NCI-H146 (cell line): ENCODE measurements around the gene CEP162.
"Not testable (repeated sequence)": the region's sequence is repeated elsewhere in the genome, so short reads cannot be mapped to it uniquely, and the experiment has no call there.

Experiments used
- DNase-seq: peaks from one replicate; lab custom pipeline; 2025; lab: John Stamatoyannopoulos, UW

The CEP162 gene

DNA sequence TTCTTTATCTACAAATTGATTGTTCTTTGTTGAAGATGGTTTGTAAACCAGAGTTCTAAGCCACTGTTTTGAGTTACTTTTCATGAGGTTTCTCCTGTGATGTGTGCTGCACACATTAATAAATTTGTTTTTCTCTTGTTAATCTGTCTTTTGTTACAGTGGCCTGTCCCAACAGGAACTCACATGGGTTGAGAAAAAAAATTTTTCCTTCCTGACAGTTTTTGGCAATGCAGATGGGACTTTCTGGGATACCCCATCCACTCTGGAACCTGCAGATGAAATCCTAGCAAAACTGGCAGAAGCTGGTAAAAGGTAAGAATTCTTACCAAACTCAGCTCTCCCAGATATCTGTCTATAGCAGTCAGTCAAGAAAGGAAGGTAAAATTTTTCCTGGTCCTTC is 88.1 kb downstream of the CEP162 start:
- no peak for DNase-seq

DNA sequence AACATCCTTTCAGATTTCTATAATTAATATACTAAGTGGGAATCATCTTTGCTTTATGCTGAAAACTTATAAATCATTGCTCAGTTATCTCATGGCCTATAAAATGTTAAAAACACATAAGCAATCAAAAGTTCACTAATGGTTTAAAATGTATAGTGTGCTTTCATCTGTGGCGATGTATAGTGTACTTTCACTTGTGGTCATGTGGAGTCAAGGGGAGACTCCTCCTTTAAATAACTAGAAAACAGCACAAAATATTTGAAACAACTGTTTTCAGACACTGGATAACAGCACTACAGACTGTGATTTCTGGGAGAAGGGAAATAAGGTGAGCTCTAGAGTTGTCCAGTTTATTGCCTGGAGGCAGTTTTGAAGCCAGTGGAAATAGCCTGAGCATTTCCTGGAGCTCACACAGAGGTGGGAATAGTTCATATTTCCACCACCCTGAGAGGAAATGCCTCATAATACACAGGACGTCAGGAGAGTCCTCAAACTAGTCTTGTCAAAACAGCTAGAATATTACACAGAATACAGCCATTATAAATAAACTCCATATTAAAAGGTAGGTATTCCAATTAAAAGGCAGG is 89.4 kb downstream of the CEP162 start:
- DNase-seq = no peak

DNA sequence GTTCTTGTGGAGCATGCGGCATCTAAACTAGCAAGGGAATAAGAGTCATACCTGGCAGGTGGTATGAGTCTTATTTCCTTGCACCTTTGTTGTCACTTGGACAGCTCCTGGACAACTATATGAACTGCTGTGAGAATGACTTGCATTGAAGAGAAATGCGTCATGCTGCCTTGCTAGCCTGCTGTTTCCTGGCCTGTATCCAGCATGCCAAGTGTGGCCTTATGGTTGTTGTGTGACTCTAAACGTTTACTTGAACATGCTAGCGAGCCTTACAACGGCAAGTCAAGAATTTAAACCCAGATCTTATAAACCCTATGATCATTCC is 90.4 kb downstream of the CEP162 start:
- peak; percentile 20 for DNase-seq

DNA sequence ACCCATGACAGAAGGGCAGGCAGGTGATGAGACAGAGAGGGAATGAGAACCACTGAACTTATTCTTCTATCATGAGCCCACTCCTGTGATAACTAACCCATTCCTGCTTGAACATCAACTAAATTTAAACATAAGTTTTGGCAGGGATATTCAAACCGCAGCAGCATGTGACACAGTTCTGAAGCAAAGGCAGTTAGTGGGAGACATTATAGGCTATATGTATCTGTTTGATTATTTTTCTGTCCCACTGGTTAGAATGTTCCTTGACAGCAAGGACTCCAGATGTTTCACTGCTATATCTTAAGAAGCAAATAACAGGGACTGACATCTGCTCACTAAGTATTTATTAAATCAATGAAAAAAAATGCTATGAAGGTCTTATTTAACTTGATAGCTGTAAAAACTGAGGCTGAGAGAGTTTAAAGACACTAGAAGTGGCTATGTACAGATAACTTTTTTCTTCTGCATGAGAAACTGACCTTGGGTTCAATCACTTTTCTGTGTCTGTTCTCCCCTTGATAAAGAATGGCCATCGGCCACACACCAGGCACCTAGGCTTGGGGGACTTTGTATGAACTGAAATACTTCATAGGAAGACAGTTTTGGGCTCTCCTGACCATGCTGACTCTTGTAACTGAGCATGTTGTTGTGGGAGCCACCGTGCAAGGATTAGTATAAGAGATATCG is 90.9 kb downstream of the CEP162 start:
- DNase-seq = no peak

DNA sequence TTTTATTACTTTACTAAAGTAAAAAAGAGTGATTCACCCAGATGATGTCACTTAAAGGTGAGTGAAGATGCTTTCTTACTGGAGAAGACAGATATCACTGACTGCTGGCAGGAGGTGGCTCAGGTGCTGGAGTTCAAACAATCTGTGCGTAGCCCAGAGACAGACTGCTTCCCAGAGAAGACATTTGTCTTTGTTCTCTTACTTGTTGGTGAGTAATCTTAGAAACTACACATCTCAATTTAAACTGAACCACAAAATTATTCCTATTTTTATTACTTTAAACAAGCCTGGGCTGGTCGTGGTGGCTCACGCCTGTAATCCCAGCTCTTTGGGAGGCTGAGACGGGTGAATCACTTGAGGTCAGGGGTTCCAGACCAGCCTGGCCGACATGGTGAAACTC is 92.2 kb downstream of the CEP162 start:
- no peak for DNase-seq

DNA sequence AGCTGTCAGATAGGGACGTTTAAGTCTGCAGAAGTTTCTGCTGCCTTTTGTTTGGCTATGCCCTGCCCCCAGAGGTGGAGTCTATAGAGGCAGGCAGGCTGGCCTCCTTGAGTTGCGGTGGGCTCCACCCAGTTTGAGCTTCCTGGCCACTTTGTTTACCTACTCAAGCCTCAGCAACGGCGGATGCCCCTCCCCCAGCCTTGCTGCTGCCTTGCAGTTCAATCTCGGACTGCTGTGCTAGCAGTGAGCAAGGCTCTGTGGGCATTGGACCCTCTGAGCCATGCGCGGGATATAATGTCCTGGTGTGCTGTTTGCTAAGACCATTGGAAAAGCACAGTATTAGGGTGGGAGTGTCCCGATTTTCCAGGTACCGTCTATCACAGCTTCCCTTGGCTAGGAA is 94.1 kb downstream of the CEP162 start:
- not testable (repeated sequence) for DNase-seq

DNA sequence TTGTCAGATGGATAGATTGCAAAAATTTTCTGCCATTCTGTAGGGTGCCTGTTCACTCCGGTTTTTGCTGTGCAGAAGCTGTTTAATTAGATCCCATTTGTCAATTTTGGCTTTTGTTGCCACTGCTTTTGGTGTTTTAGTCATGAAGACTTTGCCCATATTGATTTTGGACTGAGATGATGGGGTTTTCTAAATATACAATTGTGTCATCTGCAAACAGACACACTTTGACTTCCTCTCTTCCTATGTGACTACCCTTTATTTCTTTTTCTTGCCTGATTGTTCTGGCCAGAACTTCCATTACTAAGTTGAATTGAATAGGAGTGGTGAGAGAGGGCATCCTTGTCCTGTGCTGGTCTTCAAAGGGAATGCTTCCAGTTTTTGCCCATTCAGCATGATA is 97.9 kb downstream of the CEP162 start:
- DNase-seq = not testable (repeated sequence)

DNA sequence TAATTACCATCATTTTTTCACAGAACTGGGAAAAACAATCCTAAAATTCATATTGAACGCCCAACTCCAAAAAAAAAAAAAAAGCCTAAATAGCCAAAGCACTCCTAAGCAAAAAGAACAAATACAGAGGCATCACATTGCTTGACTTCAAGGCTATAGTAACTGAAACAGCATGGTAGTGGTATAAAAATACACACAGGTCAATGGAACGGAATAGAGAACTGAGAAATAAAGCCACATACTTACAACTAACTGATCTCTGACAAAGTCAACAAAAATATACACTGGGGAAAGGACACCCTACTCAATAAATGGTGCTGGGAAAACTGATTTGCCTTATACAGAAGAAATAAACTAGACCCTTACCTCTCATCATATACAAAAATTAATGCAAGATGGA is 104.3 kb downstream of the CEP162 start:
- no peak for DNase-seq

DNA sequence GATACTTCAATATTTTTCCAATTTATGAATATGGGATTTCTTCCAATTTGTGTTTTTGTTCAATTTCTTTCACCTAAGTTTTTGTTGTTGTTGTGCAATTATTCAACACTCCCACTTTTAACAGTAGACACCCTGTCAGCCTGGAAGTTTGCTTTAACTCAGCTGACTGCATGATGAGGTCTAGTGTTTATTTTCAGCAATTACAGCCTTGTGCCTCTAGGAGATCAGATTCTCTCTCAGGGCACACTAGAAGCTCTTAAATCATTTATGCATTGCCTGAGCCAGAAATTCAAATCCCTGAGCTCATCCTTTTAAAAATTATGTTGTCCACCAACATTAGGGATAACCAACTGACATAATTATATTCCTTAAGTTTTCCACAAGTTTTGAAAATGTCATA is 108.2 kb downstream of the CEP162 start:
- DNase-seq = no peak

DNA sequence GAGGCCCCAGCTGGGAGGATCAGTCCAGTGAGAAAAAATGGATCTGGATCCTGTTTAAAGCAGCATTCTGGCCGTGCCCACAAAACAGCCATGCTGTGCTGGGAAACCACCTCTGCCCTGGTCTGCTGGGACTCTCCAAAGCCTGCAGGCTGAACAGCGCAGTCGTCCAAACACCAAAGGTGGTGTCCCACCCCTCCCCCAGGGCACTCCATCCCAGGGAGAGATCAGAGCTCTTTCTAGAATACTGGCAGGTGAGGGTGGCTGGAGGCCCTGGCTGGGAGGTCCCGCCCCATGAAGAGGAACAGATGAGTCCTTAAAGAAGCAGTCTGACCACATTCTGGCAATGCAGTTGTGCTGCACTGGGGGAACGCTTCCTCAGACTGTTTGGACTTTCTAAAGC is 109.3 kb downstream of the CEP162 start:
- DNase-seq = no peak

DNA sequence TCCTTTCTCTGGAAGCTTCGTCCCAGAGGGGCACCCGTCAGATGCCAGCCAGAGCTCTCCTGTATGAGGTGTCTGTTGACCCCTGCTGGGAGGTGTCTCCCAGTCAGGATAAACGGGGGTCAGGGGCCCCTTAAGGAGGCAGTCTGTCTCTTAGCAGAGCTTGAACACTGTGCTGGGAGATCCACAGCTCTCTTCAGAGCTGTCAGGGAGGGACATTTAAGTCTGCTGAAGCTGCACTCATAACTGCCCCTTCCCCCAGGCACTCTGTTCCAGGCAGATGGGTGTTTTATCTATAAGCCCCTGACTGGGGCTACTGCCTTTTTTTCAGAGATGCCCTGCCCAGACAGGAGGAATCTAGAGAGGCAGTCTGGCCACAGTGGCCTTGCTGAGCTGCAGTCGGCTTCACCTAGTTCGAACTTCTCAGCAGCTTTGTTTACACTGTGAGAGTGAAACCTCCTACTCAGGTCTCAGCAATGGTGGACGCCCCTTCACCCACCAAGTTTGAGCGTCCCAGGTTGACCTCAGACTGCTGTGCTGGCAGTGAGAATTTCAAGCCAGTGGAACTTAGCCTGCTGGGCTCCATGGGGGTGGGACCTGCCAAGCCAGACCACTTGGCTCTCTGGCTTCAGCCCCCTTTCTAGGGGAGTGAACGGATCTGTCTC is 112.4 kb downstream of the CEP162 start:
- DNase-seq = not testable (repeated sequence)

DNA sequence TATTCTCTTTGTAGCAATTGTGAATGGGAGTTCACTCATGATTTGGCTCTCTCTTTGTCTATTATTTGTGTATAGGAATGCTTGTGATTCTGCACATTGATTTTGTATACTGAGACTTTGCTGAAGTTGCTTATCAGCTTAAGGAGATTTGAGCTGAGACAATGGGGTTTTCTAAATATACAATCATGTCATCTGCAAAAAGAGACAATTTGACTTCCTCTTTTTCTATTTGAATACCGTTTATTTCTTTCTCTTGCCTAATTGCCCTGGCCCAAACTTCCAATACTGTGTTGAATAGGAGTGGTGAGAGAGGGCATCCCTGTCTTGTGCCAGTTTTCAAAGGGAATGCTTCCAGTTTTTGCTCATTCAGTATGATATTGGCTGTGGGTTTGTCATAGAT is 116.1 kb downstream of the CEP162 start:
- not testable (repeated sequence) for DNase-seq

DNA sequence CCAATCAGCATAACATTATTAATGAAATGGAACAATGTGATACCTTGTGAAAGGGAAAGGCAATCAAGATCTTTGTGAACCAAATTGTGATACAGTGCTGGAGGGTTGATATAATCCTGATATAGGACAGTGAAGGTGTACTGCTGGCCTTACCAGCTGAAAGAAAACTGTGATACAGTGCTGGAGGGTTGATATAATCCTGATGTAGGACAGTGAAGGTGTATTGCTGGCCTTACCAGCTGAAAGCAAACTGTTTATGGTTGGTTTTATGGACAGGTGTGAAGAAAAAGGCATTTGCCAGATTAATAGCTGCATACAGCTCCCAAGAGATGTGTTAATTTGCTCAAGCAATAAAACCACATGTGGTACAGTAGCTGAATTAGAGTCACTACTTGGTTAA is 119.9 kb downstream of the CEP162 start:
- no peak for DNase-seq

DNA sequence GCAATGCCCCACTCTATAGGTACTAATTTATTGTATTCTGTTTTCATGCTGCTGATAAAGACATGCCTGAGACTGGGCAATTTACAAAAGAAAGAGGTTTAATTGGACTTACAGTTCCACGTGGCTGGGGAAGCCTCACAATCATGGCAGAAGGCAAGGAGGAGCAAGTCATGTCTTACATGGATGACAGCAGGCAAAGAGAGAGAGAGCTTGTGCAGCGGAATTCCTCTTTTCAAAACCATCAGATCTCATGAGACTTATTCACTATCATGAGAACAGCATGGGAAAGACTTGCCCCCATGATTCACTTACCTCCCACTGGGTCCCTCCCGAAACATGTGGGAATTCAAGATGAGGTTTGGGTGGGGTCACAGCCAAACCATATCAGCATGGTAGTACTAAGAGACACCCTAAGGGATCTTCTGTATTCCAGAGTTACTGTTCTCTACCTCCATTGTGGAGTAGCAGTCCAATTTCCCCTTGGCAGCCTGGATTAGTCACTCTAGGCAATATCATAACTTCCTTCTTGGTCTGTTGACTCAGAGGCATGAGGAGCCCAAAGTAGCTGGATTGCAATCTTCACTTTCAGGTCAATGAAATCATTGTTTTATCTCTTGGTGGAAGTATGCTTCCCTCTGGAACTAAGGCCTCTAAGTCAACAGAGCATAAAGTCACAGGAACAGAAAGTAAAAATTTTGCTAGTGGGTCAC is 122.1 kb downstream of the CEP162 start:
- not testable (repeated sequence) for DNase-seq

DNA sequence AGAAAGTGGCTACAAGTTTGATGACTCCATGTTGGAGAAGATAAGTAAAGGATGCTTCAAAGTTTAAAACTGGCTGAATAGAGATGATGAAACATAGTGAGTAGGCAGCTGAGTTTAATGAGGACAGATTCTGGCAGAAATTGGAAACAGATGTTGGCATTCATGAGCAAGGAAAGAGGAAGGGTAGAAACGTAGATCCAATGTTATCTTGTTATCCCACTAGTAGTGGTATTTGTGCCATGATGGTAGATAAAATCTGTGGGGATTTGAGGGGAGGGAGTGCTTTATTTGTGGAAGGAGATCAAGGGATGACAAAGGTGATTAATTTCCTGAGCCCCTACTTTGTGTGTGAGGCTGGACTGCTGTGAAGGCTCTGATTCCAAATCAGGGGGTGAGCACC is 124.4 kb downstream of the CEP162 start:
- DNase-seq = no peak

DNA sequence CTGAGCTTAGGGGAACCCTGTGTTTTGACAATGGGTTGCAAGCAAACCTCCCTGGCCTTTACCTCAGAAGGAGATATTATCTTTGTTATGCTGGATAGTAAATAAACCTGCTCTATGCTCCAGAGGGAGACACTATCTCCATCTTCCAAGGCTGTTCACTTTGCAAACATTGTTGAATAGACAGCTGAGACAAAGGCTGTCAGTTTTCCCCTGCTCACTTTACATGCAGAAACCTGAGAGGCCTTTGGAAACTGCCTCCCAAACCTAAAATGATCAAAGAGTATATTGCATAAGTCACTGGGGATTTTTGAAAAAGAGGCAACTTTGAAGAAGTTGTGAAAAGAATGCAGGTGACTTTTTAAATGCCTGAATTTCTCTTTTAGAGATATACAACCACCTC is 132.3 kb downstream of the CEP162 start:
- peak; percentile 27 for DNase-seq

DNA sequence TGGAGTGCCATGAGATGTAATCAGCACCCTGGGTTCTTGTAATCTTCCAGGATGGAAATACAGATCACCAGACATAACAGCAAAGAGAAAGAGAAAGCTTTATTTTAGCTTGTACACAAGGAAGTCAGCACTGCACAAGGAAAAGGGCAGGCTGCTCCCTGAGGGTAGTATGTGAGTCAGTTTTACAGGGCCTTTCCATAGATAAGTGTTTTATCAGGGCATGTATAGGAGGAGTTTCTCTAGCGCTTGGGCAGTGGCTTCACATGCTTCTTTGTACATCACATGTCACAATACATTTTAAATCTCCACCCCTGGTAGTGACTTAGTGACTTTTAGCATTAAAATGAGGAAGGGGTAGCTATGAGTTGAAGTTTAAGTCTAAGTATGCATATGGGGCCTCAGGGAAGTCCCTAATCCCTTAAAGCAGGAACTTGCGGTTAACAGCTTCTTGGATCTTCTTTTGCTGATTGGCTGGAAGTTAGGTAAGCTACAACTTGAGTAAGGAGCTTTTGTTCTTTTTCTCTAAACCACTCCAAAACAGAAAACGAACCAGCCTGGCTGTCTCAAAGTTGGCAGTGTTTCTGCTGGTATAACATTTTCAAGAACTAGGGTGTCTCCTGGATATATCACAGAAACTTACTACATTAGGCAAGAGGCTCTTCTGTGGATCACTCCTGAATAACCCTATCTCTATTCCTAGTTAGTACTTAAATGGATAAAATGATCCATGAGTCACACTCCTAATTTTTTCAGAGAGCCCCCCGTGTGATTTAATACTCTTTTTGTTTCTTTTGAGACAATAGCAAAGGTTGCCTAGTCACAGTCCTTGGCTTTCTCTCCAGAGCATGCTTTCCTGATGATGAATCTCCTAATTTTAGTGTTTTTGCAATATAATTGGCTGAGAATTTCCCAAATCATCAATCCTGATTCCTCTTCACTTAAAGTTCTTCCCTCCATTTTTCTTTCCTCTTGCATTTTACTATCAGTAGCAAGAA is 133.7 kb downstream of the CEP162 start:
- no peak for DNase-seq

DNA sequence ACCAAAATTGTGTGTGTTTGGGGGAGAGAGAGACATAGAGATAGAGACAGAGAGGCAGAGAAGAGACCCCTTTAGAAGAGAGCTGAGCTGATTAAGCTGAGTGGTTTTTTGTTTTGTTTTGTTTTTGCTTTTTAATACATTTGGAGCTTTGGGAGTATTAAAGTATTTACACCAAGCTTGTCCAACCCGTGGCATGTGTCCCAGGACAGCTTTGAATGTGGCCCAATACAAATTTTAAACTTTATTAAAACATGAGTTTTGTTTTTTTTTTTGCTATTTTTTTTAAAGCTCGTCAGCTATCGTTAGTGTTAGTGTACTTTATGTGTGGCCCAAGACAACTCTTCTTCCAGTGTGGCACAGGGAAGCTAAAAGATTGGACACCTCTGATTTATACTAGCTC is 137.9 kb downstream of the CEP162 start:
- no peak for DNase-seq

DNA sequence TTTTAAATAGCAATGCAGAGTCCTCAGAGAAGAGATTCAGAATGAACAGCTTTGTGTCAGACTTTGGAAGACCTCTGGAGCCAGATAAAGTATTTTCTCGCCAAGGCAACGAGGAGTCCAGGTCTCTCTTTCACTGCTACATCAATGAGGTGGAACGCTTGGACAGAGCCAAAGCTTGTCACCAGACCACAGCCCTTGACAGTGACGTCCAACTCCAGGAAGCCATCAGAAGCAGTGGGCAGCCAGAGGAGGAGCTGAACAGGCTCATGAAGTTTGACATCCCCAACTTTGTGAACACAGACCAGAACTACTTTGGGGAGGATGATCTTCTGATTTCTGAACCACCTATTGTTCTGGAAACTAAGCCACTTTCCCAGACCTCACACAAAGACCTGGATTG is 138.4 kb downstream of the CEP162 start:
- no peak for DNase-seq

DNA sequence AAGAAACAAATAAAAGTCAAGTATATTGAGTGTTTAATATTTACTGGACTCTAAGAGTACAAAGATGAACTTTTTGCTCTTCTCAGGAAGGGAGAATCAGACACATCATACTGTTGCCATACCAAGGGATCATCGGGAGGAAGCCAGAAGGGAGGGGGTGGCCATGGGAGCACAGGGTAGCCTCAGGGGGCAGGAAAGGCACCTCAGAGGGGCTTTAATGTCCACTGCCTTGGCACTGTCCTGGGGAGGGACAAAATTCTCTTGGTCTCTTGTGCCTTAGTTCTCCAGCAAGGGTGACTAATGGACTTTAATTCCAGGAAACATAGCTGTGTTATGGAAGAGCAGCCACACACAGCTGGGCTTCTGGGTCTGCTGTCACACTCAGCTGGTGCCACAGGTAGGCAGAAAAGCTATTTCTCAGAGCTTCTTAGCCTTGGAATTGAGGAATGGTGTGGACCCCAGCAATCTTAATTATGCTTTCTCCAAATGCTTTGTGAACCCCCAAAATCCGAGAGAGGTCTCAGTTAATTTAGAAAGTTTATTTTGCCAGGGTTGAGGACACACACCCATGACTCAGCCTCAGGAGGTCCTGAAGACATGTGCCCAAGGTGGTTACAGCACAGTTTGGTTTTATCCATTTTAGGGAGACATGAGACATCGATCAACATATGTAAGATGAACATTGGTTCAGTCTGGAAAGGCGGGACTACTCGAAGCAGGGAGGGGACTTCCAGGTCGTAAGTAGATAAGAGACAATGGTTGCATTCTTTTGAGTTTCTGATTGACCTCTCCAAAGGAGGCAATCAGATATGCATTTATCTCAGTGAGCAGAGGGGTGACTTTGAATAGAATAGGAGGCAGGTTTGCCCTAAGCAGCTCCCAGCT is 140.7 kb downstream of the CEP162 start:
- peak; percentile 1 for DNase-seq

DNA sequence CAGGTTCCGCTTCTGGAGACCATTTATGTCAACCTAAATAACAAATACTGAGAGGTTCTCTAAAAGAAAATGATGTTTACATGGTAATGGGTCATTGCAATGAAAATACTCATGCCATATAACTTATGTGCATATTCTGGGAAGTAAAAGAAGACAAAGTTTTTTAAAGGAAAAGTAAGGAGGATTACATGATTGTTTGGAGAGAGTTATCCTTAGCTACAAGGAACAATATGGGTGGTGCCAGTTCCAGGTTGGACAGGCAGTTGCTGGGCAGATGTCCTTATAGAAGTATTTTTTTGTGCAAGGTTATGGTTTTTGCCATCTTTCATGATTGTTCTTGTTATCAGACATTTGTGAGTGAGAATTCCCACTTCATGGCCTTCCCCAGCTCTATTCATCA is 141.4 kb downstream of the CEP162 start:
- no peak for DNase-seq
